ENCODE results near the gene TRPM4. TPM values are rescaled to one million over a fixed set of nuclear protein-coding genes. Genes with fewer than 3 reads are reported as not detected.

Gene TRPM4
- total RNA-seq, 4 donors from 2014 or later, result 45.2 to 87.6 (median 62.4) TPM

- peak in 2 of 3 donors; percentile 40 to 51 for TF ChIP-seq POLR2AphosphoS5 (IDR thresholded peaks at IDR 0.05)
- no peak for TF ChIP-seq CTCF (IDR thresholded peaks at IDR 0.05)
- Histone ChIP-seq H3K36me3 (no peaks in the 10 kb centered on the region), H3K4me1 (peaks cover 51% of the 10 kb centered on the region), H3K4me3 (peak overlapping the region; percentile 69), H3K9me3 (no peaks in the 10 kb centered on the region), H3K27me3 (no peaks in the 10 kb centered on the region), H3K27ac (peak overlapping the region; percentile 84)
- WGBS, result 0% methylated on average over 8 of the region's 23 CpGs
- DNase-seq (ENCODE audit: low spot score in 2 of 2), result peak; percentile 88 to 89
Measured at GRCh38 chr19:49149652-49150105, 7.9 kb upstream of the TRPM4 start.

- WGBS, result 1% methylated on average over 42 of the region's 75 CpGs
- peak; percentile 87 to 91 for DNase-seq (ENCODE audit: low spot score in 2 of 2)
- Histone ChIP-seq H3K4me3 (peak overlapping the region; percentile 69), H3K27me3 (no peaks in the 10 kb centered on the region), H3K27ac (peak overlapping the region; percentile 84), H3K9me3 (no peaks in the 10 kb centered on the region), H3K4me1 (peaks cover 50% of the 10 kb centered on the region), H3K36me3 (no peaks in the 10 kb centered on the region)
- TF ChIP-seq POLR2A (IDR thresholded peaks at IDR 0.05), result no peak
- no peak for TF ChIP-seq CTCF (IDR thresholded peaks at IDR 0.05)
- TF ChIP-seq POLR2AphosphoS5 (IDR thresholded peaks at IDR 0.05), result peak in 1 of 3 donors; percentile 5
- no peak for TF ChIP-seq EP300 (IDR thresholded peaks at IDR 0.05)
Measured at GRCh38 chr19:49150106-49150943, 7.3 kb upstream of the TRPM4 start.

GRCh38 chr19:49150944-49151243, 6.7 kb upstream of the TRPM4 start:
- WGBS, result 17% methylated on average over 9 of the region's 16 CpGs
- no peak for DNase-seq (ENCODE audit: low spot score in 2 of 2)

GRCh38 chr19:49151267-49152118, 6.1 kb upstream of the TRPM4 start:
- Histone ChIP-seq H3K27me3 (no peaks in the 10 kb centered on the region), H3K27ac (peak overlapping the region; percentile 84), H3K36me3 (no peaks in the 10 kb centered on the region), H3K4me1 (peaks cover 38% of the 10 kb centered on the region), H3K4me3 (peak overlapping the region; percentile 69), H3K9me3 (no peaks in the 10 kb centered on the region)
- WGBS, result 4% methylated on average over 45 of the region's 45 CpGs
- no peak for TF ChIP-seq CTCF (IDR thresholded peaks at IDR 0.05)
- DNase-seq (ENCODE audit: low spot score in 2 of 2), result peak; percentile 92

More at GRCh38 chr19:49150944-49151243, 6.7 kb upstream of the TRPM4 start:
- TF ChIP-seq POLR2A (IDR thresholded peaks at IDR 0.05), result no peak
- no peak for TF ChIP-seq CTCF (IDR thresholded peaks at IDR 0.05)
- TF ChIP-seq EP300 (IDR thresholded peaks at IDR 0.05), result no peak
- no peak for TF ChIP-seq POLR2AphosphoS5 (IDR thresholded peaks at IDR 0.05)
- Histone ChIP-seq H3K4me3 (peak overlapping the region; percentile 69), H3K9me3 (no peaks in the 10 kb centered on the region), H3K4me1 (peaks cover 44% of the 10 kb centered on the region), H3K27me3 (no peaks in the 10 kb centered on the region), H3K36me3 (no peaks in the 10 kb centered on the region), H3K27ac (peak overlapping the region; percentile 84)

- H3K27me3 ChIP-seq, result no peaks in the 10 kb centered on the region
- DNase-seq (ENCODE audit: low spot score in 2 of 2), result no peak
- H3K27ac ChIP-seq, result no peak overlapping the region
- H3K4me1 ChIP-seq, result peaks cover 39% of the 10 kb centered on the region
- WGBS, result 27% methylated on average over 8 of the region's 10 CpGs
- H3K9me3 ChIP-seq, result no peaks in the 10 kb centered on the region
- H3K36me3 ChIP-seq, result no peaks in the 10 kb centered on the region
- H3K4me3 ChIP-seq, result peak overlapping the region; percentile 69
- no peak for TF ChIP-seq POLR2A (IDR thresholded peaks at IDR 0.05)
- TF ChIP-seq CTCF (IDR thresholded peaks at IDR 0.05), result no peak
- no peak for TF ChIP-seq EP300 (IDR thresholded peaks at IDR 0.05)
- no peak for TF ChIP-seq POLR2AphosphoS5 (IDR thresholded peaks at IDR 0.05)
Measured at GRCh38 chr19:49152119-49152550, 5.5 kb upstream of the TRPM4 start.

Data from suprapubic skin (tissue), 4 donors.